SK-N-SH (cell line): Measurements from ENCODE around the gene DNAJB4. TPM values are rescaled to one million over a fixed set of nuclear protein-coding genes. Genes with fewer than 3 reads are reported as not detected.

ENCODE experiments used
- CTCF ChIA-PET: fragments of 300-600, 350-600 bp; formaldehyde crosslinking; extraction: SDS; loops from one replicate; lab custom pipeline; 2021; lab: Yijun Ruan, JAX
- POLR2A ChIA-PET: fragments of 350-600 bp; sonication (Branson Sonifier 250); formaldehyde crosslinking; extraction: SDS; loops from one replicate; lab custom pipeline; 2020; ENCODE audit warnings: antibody characterized with exemption, inconsistent platforms; lab: Yijun Ruan, JAX
- DNase-seq: peaks from one replicate; pipeline ENCODE4 v3.0.0; 2012
- H2AFZ ChIP-seq: fragments of 200-600 bp; sonication (generic); 2 replicates; pipeline ENCODE4 v1.8.1; 2016; ENCODE audit warnings: antibody characterized with exemption, mild to moderate bottlenecking, low read depth
- H3F3A ChIP-seq: fragments of 200-600 bp; sonication (generic); replicated peaks from 2 replicates; pipeline ENCODE3; 2016; ENCODE audit warnings: antibody characterized with exemption, mild to moderate bottlenecking; ENCODE audit not compliant: insufficient read depth
- H3K27ac ChIP-seq, 2 experiments: fragments of 200-500 bp in 1 of 2; fragments of 200-600 bp in 1 of 2; sonication (Bioruptor generic) in 1 of 2; sonication (generic), shearing (Covaris generic) in 1 of 2; 2 replicates each; pipeline versions ENCODE4 v1.5.1 to v1.6.1; 2014 to 2016; ENCODE audit warnings: low read depth in 2 of 2, inconsistent platforms in 1 of 2, low read length in 1 of 2, mild to moderate bottlenecking in 1 of 2, mixed read lengths in 1 of 2
- H3K27me3 ChIP-seq: fragments of 200-600 bp; sonication (generic), shearing (Covaris generic); 2 replicates; pipeline ENCODE4 v1.6.1; 2016; ENCODE audit warnings: mixed run types; ENCODE audit not compliant: insufficient read depth
- H3K36me3 ChIP-seq, 2 experiments: fragments of 200-500 bp in 1 of 2; fragments of 200-600 bp in 1 of 2; sonication (Bioruptor generic) in 1 of 2; sonication (generic) in 1 of 2; replicated peaks in 1 of 2; 2 replicates each; pipeline versions ENCODE3 to v1.5.1; 2014 to 2016; ENCODE audit warnings: low read length in 1 of 2, mild to moderate bottlenecking in 1 of 2; ENCODE audit not compliant: insufficient read depth in 2 of 2, control insufficient read depth in 1 of 2
- H3K4me1 ChIP-seq, 2 experiments: fragments of 200-500 bp in 1 of 2; fragments of 200-600 bp in 1 of 2; sonication (Bioruptor generic) in 1 of 2; sonication (generic), shearing (Covaris generic) in 1 of 2; 2 replicates each; pipeline versions ENCODE4 v1.5.1 to v1.6.1; 2014 to 2016; ENCODE audit warnings: low read depth in 1 of 2, low read length in 1 of 2, mixed run types in 1 of 2; ENCODE audit not compliant: insufficient read depth in 2 of 2, control insufficient read depth in 1 of 2
- H3K4me2 ChIP-seq: fragments of 200-600 bp; sonication (generic), shearing (Covaris generic); 2 replicates; pipeline ENCODE4 v1.6.1; 2017; ENCODE audit warnings: mixed run types
- H3K4me3 ChIP-seq, 2 experiments: fragments of 200-500 bp in 1 of 2; fragments of 200-600 bp in 1 of 2; sonication (Bioruptor generic) in 1 of 2; sonication (generic), shearing (Covaris generic) in 1 of 2; 2 replicates each; pipeline versions ENCODE4 v1.5.1 to v1.8.1; 2014 to 2016; ENCODE audit warnings: low read depth in 2 of 2, inconsistent platforms in 1 of 2, low read length in 1 of 2, mild to moderate bottlenecking in 1 of 2, mixed read lengths in 1 of 2, moderate library complexity in 1 of 2
- H3K79me2 ChIP-seq: fragments of 200-600 bp; sonication (generic); 2 replicates; pipeline ENCODE4 v1.8.1; 2017; ENCODE audit warnings: mild to moderate bottlenecking; ENCODE audit not compliant: insufficient read depth
- H3K9ac ChIP-seq: fragments of 200-600 bp; sonication (generic); 2 replicates; pipeline ENCODE4 v1.6.1; 2017; ENCODE audit warnings: mixed run types
- H3K9me2 ChIP-seq: fragments of 200-600 bp; sonication (generic); 2 replicates; pipeline ENCODE4 v1.6.1; 2017; ENCODE audit warnings: mixed run types
- H3K9me3 ChIP-seq: fragments of 200-600 bp; sonication (generic); 2 replicates; pipeline ENCODE4 v1.6.1; 2017; ENCODE audit warnings: mixed run types, mild to moderate bottlenecking, moderate library complexity
- H4K20me1 ChIP-seq: fragments of 200-600 bp; sonication (generic); 2 replicates; pipeline ENCODE4 v1.6.1; 2017; ENCODE audit warnings: mild to moderate bottlenecking, mixed run types; ENCODE audit not compliant: insufficient read depth
- FOSL2 ChIP-seq: IDR thresholded peaks from 2 replicates; pipeline ENCODE4 v1.4.0; 2012; ENCODE audit warnings: low read depth, mild to moderate bottlenecking, moderate library complexity, borderline replicate concordance
- FOXJ3 ChIP-seq: sonication (generic); formaldehyde crosslinking; IDR thresholded peaks from 2 replicates; pipeline ENCODE4 v1.5.1; 2020; ENCODE audit warnings: mild to moderate bottlenecking, missing genetic modification reagents
- PBX3 ChIP-seq: IDR thresholded peaks from 2 replicates; pipeline ENCODE4; 2012
- POLR2AphosphoS5 ChIP-seq: IDR thresholded peaks from 2 replicates; pipeline ENCODE4 v1.6.1; 2012; ENCODE audit warnings: low read depth, low read length
- RAD21 ChIP-seq: IDR thresholded peaks from 2 replicates; pipeline ENCODE4 v1.6.1; 2012; ENCODE audit warnings: mild to moderate bottlenecking, low read length
- TCF12 ChIP-seq: IDR thresholded peaks from 2 replicates; pipeline ENCODE4 v1.4.0; 2012
- TEAD4 ChIP-seq: IDR thresholded peaks from 2 replicates; pipeline ENCODE4 v1.4.0; 2012; ENCODE audit warnings: mild to moderate bottlenecking, borderline replicate concordance; ENCODE audit not compliant: insufficient read depth
- WGBS: methylation state at CpG from one replicate; pipeline ENCODE4 v1.1.6; 2017; ENCODE audit warnings: low lambda C conversion rate; 5-methylcytosine and 5-hydroxymethylcytosine counted together
- polyA plus RNA-seq, 3 experiments: library from polyadenylated mRNA; depleted of rRNA; stranded (reverse); fragments of >200 nt; gene quantifications; 2 replicates each; pipeline ENCODE4 v1.2.3, GENCODE V29; 2012
- TF ChIP-seq, protein P1 (sequence below): fragments of 200-600 bp; sonication (generic); IDR thresholded peaks from 2 replicates; pipeline ENCODE4 v1.6.1; 2017; ENCODE audit warnings: antibody characterized with exemption, mild to moderate bottlenecking, moderate library complexity
- TF ChIP-seq, protein P2 (sequence below): IDR thresholded peaks from 2 replicates; pipeline ENCODE4 v1.6.1; 2012; ENCODE audit warnings: mild to moderate bottlenecking, low read depth, low read length, moderate library complexity

The DNAJB4 gene
- polyA plus RNA-seq, 1 of the 3 experiments (the other 2 are of a cell fraction) = 13.5 TPM

DNA sequence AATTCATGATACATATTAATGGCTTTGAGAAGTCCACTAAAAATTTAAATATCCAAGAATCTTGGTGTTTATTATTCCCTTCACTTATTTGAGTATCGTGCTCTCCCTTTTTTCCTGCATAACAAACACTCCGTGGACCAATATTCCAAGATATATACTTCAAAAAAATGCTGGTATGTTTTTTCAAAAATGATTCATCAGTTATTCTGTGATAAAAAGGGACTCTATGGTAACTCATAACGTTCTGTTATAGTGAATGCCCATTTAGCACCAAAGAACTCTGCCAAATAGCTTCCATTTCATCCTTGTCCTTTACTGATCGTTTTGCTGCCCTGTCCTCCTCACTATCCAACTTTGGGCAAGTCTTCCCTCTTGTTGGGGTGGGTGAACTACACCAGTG lies 53.9 kb downstream of the DNAJB4 start:
- TF ChIP-seq, protein P1, sequence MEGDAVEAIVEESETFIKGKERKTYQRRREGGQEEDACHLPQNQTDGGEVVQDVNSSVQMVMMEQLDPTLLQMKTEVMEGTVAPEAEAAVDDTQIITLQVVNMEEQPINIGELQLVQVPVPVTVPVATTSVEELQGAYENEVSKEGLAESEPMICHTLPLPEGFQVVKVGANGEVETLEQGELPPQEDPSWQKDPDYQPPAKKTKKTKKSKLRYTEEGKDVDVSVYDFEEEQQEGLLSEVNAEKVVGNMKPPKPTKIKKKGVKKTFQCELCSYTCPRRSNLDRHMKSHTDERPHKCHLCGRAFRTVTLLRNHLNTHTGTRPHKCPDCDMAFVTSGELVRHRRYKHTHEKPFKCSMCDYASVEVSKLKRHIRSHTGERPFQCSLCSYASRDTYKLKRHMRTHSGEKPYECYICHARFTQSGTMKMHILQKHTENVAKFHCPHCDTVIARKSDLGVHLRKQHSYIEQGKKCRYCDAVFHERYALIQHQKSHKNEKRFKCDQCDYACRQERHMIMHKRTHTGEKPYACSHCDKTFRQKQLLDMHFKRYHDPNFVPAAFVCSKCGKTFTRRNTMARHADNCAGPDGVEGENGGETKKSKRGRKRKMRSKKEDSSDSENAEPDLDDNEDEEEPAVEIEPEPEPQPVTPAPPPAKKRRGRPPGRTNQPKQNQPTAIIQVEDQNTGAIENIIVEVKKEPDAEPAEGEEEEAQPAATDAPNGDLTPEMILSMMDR = no peak
- TF ChIP-seq FOSL2 (no peak), TCF12 (no peak)
- H3K36me3 ChIP-seq = no peaks in the 10 kb centered on the region
- no peaks in the 10 kb centered on the region for H3K9me3 ChIP-seq
- no peak overlapping the region for H3K4me2 ChIP-seq
- no peaks in the 10 kb centered on the region for H4K20me1 ChIP-seq
- peak overlapping the region in 1 of 2 experiments; percentile 10; a peak in 1 of 4 replicates for H3K27ac ChIP-seq
- ChIA-PET POLR2A (no interaction called here), CTCF (no interaction called here)
- DNase-seq = no peak
- H3K4me1 ChIP-seq = no peaks in the 10 kb centered on the region
- H3K27me3 ChIP-seq = no peaks in the 10 kb centered on the region
- no peak overlapping the region for H3K4me3 ChIP-seq
- peaks cover 3% of the 10 kb centered on the region for H3F3A ChIP-seq
- WGBS = 73% methylated on average over 4 of the region's 4 CpGs
- H3K9me2 ChIP-seq = no peaks in the 10 kb centered on the region
- H2AFZ ChIP-seq = no peak overlapping the region
- H3K9ac ChIP-seq = no peak overlapping the region
- H3K79me2 ChIP-seq = no peaks in the 10 kb centered on the region

- H3K9me2 ChIP-seq = no peaks in the 10 kb centered on the region
- CTCF ChIA-PET = interaction anchor here (1.0 kb wide), 1 partner anchor 37 kb away, joined by 3 read pairs; no protein-coding TSS in a partner anchor
- no peaks in the 10 kb centered on the region for H3K4me1 ChIP-seq
- H3K9ac ChIP-seq = no peak overlapping the region
- H3K79me2 ChIP-seq = no peaks in the 10 kb centered on the region
- peak overlapping the region in 1 of 2 experiments; percentile 56; a peak in 2 of 4 replicates for H3K27ac ChIP-seq
- no peaks in the 10 kb centered on the region for H3K36me3 ChIP-seq
- no peaks in the 10 kb centered on the region for H3K9me3 ChIP-seq
- H4K20me1 ChIP-seq = no peaks in the 10 kb centered on the region
- no peak overlapping the region for H3K4me3 ChIP-seq
- POLR2A ChIA-PET = no interaction called here
- no peak for DNase-seq
- no peak overlapping the region for H2AFZ ChIP-seq
- peaks cover 3% of the 10 kb centered on the region for H3F3A ChIP-seq
- no peak overlapping the region for H3K4me2 ChIP-seq
- TF ChIP-seq TEAD4 = no peak
- TF ChIP-seq, protein P2, sequence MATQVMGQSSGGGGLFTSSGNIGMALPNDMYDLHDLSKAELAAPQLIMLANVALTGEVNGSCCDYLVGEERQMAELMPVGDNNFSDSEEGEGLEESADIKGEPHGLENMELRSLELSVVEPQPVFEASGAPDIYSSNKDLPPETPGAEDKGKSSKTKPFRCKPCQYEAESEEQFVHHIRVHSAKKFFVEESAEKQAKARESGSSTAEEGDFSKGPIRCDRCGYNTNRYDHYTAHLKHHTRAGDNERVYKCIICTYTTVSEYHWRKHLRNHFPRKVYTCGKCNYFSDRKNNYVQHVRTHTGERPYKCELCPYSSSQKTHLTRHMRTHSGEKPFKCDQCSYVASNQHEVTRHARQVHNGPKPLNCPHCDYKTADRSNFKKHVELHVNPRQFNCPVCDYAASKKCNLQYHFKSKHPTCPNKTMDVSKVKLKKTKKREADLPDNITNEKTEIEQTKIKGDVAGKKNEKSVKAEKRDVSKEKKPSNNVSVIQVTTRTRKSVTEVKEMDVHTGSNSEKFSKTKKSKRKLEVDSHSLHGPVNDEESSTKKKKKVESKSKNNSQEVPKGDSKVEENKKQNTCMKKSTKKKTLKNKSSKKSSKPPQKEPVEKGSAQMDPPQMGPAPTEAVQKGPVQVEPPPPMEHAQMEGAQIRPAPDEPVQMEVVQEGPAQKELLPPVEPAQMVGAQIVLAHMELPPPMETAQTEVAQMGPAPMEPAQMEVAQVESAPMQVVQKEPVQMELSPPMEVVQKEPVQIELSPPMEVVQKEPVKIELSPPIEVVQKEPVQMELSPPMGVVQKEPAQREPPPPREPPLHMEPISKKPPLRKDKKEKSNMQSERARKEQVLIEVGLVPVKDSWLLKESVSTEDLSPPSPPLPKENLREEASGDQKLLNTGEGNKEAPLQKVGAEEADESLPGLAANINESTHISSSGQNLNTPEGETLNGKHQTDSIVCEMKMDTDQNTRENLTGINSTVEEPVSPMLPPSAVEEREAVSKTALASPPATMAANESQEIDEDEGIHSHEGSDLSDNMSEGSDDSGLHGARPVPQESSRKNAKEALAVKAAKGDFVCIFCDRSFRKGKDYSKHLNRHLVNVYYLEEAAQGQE = no peak
- TF ChIP-seq POLR2AphosphoS5 = no peak
- TF ChIP-seq, protein P1 = peak; percentile 15; the same call in 1 of the 2 replicates
- no peak for TF ChIP-seq RAD21
- TF ChIP-seq PBX3 = no peak
- no peak for TF ChIP-seq FOXJ3 (CRISPR knock-in tag)
- WGBS = 87% methylated on average over 4 of the region's 4 CpGs
- H3K27me3 ChIP-seq = no peaks in the 10 kb centered on the region
Observed at GRCh38 chr1:78060857-78061563, 56.3 kb downstream of the DNAJB4 start.
